ENCODE data around the gene CHRNE.

Gene CHRNE

DNA sequence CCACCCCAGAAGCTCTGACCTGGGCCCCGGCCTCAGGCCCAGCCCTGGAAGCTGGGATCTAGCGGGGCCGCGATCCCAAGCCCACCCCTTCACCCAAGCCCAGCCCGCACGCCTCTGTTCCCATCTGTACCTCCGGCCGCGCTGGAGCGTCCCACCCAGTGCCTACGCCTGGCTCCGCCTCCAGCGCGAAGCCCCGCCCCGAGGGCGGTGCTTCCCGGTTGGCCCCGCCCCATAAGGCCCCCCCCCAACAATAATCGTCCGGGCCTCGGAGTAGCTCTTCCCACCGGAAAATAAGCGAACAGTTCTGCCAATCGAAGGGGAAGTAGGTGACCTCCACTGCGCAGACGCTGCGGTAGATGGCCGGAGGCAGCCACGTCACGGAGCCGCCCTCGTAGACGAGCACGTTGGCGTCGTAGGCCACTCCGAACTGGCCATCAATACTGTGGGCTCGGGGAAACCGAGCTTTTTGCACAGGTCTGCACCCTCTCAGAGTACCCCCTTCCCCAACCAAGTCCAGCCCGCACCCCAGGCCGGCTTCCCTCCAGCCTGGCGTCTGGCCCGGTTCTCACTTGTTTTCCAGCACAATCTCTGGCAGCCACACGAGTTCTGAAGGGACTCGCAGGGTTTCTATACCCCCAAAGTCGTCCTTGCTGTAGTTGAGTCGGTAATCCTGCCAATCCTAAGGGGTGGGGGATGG is 1.1 kb downstream of the CHRNE start:
- no peak for DNase-seq

GRCh38 chr17:4901108-4901647 is 1.7 kb downstream of the CHRNE start:
- DNase-seq = no peak

DNA sequence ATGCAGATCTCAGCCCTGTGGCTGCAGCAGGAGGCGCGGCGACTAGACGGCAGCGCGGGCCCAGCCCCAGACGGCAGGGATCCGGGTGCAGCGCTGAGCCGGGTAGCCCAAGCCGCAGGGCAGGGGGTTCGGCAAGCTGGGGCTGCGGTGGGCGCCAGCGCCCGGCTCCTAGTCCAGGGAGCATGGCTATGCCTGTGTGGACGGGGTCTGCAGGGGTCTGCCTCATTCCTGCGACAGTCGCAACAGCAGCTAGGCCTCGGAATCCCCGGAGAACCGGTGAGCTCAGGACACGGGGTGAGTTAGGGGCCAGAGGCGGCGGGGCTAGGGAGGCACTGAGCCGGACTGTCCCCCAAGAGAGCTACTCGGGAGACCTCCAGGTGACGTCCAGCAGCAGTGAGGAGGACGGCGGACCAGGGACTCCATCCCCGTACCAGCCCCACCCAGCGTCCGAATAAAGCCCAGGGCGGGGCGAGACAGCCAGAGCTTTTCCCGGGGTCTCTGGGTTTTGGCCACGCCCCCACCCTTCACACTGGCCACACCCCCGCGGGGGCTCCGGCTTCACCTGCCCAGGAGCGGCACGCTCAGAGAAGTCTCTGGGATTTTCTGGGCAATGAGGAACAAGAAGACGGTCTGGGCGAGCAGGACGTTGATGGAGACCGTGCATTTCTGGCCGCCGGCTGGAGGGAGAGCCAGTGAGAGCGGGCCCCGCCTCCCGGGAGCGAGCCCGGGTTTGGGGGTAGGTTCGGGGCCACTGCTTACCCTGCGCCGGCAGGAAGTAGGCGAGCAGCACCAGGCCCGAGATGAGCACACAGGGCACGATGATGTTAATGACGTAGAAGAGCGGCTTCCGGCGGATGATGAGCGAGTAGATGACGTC is 2.4 kb downstream of the CHRNE start:
- DNase-seq = no peak

DNA sequence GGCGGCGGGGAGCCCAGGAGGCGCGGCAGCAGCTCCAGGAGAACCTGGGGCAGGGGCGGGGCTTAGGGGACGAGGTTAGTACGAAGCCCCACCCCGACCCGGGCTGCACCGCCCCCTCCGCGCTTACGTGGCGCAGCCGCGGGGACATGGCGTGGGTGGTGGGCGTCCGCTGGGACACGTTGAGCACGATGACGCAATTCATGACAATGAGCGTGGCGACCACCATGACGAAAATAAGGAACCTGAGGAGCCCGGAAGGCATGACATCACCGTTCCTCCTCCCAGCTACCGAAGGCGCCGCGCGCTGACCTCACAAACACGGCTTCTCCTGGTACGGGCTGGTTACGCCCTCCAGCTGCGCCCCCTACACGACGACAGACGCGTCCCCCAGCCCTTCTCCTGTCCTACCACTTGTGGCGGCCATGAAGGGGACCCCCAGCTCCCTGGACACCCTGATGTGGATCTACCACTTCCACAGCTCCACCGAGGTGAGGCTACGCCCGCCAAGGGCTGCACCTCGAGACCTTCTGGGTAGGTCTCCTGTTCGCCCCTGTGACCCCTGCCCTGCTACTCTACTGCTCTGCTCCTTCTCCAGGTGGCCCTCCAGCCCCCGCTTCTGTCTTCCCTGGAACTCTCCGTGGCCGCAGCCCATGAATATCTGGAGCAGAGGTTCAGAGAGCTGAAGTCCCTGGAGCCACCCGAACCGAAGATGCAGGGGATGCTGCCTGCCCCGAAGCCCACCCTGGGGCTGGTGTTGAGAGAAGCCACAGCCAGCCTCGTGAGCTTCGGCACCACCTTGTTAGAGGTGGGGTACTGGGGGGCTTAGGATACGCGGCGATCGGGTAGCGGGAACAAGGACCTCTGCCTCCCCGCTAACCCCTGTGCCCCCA is 3.3 kb downstream of the CHRNE start, which contains the start of gene C17orf107:
C17orf107 (plus strand) TSS at position 196 of the 890 bp plus-strand sequence; CDS start at position 423, 227 bp downstream.
- no peak for DNase-seq

- DNase-seq = no peak
Observed at GRCh38 chr17:4898927-4899326, 4.0 kb downstream of the CHRNE start.

GRCh38 chr17:4898351-4898750 is 4.5 kb downstream of the CHRNE start:
- DNase-seq = no peak

DNA sequence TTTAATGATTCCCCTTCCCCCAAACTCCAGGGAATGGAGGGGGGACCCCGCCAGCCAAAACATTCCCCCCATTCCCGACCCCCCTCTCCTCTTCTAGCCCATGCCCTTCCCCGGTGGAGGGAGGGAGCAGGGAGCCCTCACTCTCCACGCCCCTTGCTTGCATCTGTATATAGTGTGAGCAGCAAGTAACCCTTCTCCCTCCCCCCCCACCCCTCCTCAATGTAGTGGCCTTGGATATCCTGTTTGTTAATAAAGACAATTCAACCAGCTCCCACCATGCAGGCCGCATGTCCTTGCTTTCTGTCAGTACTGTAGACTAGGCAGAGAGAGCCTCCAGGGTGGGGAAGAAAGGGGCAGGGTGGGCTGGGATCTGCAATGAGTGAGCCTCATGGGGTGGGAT is 5.1 kb downstream of the CHRNE start:
- no peak for DNase-seq

DNA sequence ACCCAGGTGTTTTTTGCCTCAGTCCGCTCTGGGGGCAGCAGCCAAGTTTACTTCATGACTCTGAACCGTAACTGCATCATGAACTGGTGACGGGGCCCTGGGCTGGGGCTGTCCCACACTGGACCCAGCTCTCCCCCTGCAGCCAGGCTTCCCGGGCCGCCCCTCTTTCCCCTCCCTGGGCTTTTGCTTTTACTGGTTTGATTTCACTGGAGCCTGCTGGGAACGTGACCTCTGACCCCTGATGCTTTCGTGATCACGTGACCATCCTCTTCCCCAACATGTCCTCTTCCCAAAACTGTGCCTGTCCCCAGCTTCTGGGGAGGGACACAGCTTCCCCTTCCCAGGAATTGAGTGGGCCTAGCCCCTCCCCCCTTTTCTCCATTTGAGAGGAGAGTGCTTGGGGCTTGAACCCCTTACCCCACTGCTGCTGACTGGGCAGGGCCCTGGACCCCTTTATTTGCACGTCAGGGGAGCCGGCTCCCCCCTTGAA is 5.7 kb downstream of the CHRNE start:
- no peak for DNase-seq

- no peak for DNase-seq
Observed at GRCh38 chr17:4896332-4897197, 6.3 kb downstream of the CHRNE start.

GRCh38 chr17:4895657-4896331 is 7.1 kb downstream of the CHRNE start:
- no peak for DNase-seq

- no peak for DNase-seq
Observed at GRCh38 chr17:4895121-4895520, 7.8 kb downstream of the CHRNE start.

DNA sequence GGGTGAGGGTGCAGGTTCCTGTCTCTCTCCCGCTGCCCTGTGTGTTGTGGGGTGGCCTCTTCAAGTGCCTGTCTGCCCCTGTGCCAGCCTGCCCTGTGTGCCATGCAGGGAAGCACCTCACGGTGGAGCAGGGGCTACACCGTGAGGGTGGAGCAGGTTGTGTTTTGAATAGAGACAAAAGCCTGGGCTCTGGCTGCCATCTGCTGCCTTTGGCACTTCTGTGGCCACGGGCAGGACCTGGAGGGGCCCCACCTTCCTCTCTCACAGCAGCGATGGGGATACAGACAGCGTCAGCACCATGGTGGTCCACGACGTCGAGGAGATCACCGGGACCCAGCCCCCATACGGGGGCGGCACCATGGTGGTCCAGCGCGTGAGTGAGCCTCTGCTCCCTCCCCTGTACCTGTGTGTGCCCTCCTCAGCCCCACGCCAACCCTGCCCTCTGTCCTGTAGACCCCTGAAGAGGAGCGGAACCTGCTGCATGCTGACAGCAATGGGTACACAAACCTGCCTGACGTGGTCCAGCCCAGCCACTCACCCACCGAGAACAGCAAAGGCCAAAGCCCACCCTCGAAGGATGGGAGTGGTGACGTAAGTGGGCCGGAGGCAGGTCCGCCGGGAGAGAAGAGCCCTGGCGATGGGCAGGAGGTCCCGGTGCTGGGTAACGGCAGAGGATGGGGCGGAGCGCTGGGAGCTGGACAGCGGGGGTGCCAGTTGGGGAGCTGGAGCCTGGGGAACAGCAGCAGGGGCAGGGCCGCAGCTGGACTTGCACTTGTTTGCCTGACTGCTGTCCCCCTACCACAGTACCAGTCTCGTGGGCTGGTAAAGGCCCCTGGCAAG is 9.0 kb downstream of the CHRNE start:
- DNase-seq = no peak

DNA sequence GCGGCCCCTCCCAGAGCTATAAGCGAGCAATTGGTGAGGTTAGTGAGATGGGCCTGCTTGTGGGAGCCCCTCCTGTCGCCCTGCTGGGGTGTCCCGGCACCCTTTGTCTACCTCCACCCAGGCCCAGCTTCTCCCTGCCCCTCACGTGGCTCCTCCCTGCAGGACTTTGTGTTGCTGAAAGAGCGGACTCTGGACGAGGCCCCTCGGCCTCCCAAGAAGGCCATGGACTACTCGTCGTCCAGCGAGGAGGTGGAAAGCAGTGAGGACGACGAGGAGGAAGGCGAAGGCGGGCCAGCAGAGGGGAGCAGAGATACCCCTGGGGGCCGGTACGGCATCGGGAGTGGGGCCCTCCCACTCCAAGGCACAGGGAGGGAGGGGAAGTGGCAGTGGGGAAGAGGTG is 9.6 kb downstream of the CHRNE start:
- no peak for DNase-seq

DNA sequence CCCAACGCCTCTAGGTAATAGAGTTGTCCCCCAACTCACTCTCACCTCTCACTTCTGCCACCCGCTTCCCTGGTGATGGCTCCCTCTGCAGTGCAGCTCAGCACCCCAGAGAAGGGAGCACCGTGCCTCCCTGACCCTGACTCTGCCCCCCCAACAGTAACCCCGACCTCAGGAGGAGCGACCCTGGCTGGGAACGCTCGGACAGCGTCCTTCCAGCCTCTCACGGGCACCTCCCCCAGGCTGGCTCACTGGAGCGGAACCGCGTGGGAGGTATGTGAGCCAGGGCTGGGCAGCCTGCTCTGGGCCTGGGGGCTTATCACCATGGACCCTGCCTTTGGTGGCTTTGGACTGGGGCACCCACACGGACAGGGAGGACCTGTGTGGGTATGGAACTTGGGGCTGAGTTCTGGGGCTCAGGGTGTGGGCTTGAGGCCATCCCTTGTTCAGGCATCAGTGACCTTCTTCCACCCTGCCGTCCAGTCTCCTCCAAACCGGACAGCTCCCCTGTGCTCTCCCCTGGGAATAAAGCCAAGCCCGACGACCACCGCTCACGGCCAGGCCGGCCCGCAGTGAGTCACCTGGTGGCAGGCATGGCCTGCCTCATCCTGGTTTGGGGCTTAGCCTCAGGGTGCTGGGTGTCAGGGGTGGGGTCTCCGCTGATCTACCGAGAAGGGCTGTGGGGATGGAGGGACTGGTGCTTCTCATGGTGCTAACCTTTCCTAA is 10.2 kb downstream of the CHRNE start:
- DNase-seq = no peak

- no peak for DNase-seq
Observed at GRCh38 chr17:4891411-4892410, 11.2 kb downstream of the CHRNE start.

GRCh38 chr17:4887581-4887980 is 15.3 kb downstream of the CHRNE start:
- no peak for DNase-seq

DNA sequence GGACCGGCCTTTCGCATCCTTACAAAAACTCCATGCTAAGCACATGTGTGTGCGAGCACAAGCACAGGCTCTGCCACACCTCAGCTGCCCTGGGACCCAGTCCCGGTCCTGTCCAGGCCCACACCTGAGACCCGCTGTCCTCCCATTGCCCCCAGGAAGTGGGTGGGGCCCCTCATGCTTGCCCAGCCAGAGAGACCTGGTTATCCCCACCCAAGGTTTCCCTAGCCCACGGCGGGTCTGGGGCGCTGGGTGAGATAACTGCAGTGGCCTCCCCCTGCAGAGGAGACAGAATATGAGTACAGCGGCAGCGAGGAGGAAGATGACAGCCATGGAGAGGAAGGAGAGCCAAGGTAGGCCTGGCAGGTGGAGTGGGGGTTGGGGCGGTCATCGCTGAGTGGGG is 16.1 kb downstream of the CHRNE start:
- DNase-seq = no peak

DNA sequence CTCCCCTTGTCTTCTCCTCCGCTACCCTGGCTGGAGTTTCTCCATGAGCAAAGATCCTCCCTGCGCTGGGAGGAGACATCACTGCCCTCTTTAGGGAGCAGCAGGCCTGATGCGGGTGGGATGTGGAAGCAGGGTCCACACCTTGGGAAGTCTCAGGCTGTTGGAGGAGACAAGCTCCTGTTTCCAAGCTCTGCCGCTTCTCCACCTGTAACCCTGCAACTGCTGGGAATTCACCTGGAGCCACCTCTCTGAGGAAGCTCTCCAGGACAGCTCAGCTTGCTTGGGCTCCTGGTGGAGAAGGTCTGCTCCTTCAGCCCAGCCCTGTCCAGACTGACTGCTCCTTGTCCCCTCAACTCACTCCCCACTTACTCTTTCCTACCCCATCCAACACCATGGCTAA is 18.4 kb downstream of the CHRNE start:
- no peak for DNase-seq
